ENCODE data around the gene DBF4B. TPM values are rescaled to one million over a fixed set of nuclear protein-coding genes. Genes with fewer than 3 reads are reported as not detected.

The DBF4B gene
- total and polyA plus RNA-seq, 2 of the 13 experiments (the other 11 are each of a cell fraction or from before 2014, with no cell fraction given) = 11.7 to 13.2 TPM

DNA sequence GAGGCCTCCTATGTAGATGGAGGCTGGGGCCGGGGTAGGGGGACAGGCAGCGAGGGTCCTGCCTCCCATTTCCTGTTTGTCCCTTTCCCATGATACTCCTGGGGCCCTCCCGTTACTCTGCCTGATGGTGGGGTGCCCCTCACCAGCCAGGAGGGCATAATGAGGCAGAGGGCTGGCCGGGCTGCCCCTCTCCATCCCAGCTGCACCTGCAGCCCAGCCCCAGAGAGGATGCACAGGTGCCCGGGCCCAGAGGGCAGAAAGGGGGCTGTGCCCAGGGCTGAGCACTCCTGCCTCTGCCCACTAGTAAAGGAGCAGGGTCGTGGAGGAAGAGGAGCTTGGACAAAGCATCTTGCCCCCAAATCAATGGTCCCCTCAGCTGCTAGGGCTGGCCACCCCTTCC is 60.8 kb downstream of the DBF4B start (continued):
- TF ChIP-seq PRDM10 (CRISPR knock-in tag; IDR thresholded peaks at IDR 0.05; ENCODE audit: low read depth) = no peak
- TF ChIP-seq, protein P1, sequence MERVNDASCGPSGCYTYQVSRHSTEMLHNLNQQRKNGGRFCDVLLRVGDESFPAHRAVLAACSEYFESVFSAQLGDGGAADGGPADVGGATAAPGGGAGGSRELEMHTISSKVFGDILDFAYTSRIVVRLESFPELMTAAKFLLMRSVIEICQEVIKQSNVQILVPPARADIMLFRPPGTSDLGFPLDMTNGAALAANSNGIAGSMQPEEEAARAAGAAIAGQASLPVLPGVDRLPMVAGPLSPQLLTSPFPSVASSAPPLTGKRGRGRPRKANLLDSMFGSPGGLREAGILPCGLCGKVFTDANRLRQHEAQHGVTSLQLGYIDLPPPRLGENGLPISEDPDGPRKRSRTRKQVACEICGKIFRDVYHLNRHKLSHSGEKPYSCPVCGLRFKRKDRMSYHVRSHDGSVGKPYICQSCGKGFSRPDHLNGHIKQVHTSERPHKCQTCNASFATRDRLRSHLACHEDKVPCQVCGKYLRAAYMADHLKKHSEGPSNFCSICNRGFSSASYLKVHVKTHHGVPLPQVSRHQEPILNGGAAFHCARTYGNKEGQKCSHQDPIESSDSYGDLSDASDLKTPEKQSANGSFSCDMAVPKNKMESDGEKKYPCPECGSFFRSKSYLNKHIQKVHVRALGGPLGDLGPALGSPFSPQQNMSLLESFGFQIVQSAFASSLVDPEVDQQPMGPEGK (CRISPR knock-in tag; IDR thresholded peaks at IDR 0.05) = 0 out of 2 replicates have a peak, but pooled peaks have one; percentile 2
- no peak for TF ChIP-seq ZNF282 (IDR thresholded peaks at IDR 0.05; ENCODE audit: partially characterized antibody)
- TF ChIP-seq FOXC1 (CRISPR knock-in tag; IDR thresholded peaks at IDR 0.05; ENCODE audit: borderline replicate concordance) = 0 out of 2 replicates have a peak, but pooled peaks have one; percentile 50
- TF ChIP-seq FOXP1 (IDR thresholded peaks at IDR 0.05) = no peak
- TF ChIP-seq FOXP1 (CRISPR knock-in tag; IDR thresholded peaks at IDR 0.05) = no peak
- no peak for TF ChIP-seq ZNF263 (CRISPR knock-in tag; IDR thresholded peaks at IDR 0.05)
- TF ChIP-seq NFAT5 (CRISPR knock-in tag; IDR thresholded peaks at IDR 0.05) = no peak
- TF ChIP-seq ZMYM2 (CRISPR knock-in tag; IDR thresholded peaks at IDR 0.05) = no peak
- TF ChIP-seq ZNF441 (CRISPR knock-in tag; IDR thresholded peaks at IDR 0.05; ENCODE audit: borderline replicate concordance) = no peak
- TF ChIP-seq ZBTB7A (CRISPR knock-in tag; IDR thresholded peaks at IDR 0.05) = no peak
- no peak for TF ChIP-seq ZNF75D (CRISPR knock-in tag; IDR thresholded peaks at IDR 0.05; ENCODE audit: borderline replicate concordance)
- TF ChIP-seq ZNF138 (CRISPR knock-in tag; IDR thresholded peaks at IDR 0.05; ENCODE audit: low read depth) = no peak
- no peak for TF ChIP-seq TEAD3 (CRISPR knock-in tag; optimal IDR thresholded peaks at IDR 0.05; ENCODE audit: borderline replicate concordance)
- no peak for TF ChIP-seq ZNF451 (CRISPR knock-in tag; IDR thresholded peaks at IDR 0.05)
- TF ChIP-seq NFIB (CRISPR knock-in tag; IDR thresholded peaks at IDR 0.05; ENCODE audit: borderline replicate concordance) = no peak
- TF ChIP-seq ZNF501 (CRISPR knock-in tag; IDR thresholded peaks at IDR 0.05) = no peak
- TF ChIP-seq ZFP91 (CRISPR knock-in tag; IDR thresholded peaks at IDR 0.05; ENCODE audit: borderline replicate concordance) = peak; percentile 22; the same call in 1 of the 2 replicates

Data from HepG2 (cell line).